ENCODE measurements around the gene AP1M2.

- TF ChIP-seq, protein P1, sequence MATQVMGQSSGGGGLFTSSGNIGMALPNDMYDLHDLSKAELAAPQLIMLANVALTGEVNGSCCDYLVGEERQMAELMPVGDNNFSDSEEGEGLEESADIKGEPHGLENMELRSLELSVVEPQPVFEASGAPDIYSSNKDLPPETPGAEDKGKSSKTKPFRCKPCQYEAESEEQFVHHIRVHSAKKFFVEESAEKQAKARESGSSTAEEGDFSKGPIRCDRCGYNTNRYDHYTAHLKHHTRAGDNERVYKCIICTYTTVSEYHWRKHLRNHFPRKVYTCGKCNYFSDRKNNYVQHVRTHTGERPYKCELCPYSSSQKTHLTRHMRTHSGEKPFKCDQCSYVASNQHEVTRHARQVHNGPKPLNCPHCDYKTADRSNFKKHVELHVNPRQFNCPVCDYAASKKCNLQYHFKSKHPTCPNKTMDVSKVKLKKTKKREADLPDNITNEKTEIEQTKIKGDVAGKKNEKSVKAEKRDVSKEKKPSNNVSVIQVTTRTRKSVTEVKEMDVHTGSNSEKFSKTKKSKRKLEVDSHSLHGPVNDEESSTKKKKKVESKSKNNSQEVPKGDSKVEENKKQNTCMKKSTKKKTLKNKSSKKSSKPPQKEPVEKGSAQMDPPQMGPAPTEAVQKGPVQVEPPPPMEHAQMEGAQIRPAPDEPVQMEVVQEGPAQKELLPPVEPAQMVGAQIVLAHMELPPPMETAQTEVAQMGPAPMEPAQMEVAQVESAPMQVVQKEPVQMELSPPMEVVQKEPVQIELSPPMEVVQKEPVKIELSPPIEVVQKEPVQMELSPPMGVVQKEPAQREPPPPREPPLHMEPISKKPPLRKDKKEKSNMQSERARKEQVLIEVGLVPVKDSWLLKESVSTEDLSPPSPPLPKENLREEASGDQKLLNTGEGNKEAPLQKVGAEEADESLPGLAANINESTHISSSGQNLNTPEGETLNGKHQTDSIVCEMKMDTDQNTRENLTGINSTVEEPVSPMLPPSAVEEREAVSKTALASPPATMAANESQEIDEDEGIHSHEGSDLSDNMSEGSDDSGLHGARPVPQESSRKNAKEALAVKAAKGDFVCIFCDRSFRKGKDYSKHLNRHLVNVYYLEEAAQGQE (IDR thresholded peaks at IDR 0.05; ENCODE audit: insufficient read depth in 1 of 2, low read depth in 2 of 2, low read length in 2 of 2), result no peak
- TF ChIP-seq POLR2AphosphoS5 (IDR thresholded peaks at IDR 0.05; ENCODE audit: low read depth, low read length) (no peak), TAF1 (IDR thresholded peaks at IDR 0.05; ENCODE audit: borderline replicate concordance, insufficient read depth, low read length) (no peak), FOXP2 (optimal IDR thresholded peaks at IDR 0.05; ENCODE audit: borderline replicate concordance, extremely low read depth, extremely low read length, insufficient read depth) (no peak)
Observed at GRCh38 chr19:10566658-10567410, 20.3 kb downstream of the AP1M2 start.

All from PFSK-1 (cell line).